Neural progenitor cell (in vitro differentiated cells): ENCODE results near the gene AOX1. TPM values are rescaled to one million over a fixed set of nuclear protein-coding genes. Genes with fewer than 3 reads are reported as not detected.

Source experiments
- DNase-seq: peaks from one replicate; pipeline ENCODE4 v3.0.0-alpha.2; 2016; ENCODE audit warnings: low spot score
- H2AFZ ChIP-seq: fragments of 200-600 bp; sonication (generic); replicated peaks from 2 replicates; pipeline ENCODE4 v1.6.1; 2016; ENCODE audit warnings: antibody characterized with exemption
- H3F3A ChIP-seq: fragments of 200-600 bp; sonication (generic); 2 replicates; pipeline ENCODE4 v1.6.1; 2016; ENCODE audit warnings: antibody characterized with exemption, low read depth
- H3K27ac ChIP-seq: fragments of 200-600 bp; sonication (generic); 2 replicates; pipeline ENCODE4 v1.5.1; 2016; ENCODE audit warnings: mild to moderate bottlenecking
- H3K27me3 ChIP-seq: fragments of 200-600 bp; sonication (generic); 2 replicates; pipeline ENCODE4 v1.6.1; 2016; ENCODE audit warnings: mild to moderate bottlenecking, moderate library complexity
- H3K36me3 ChIP-seq: fragments of 200-600 bp; sonication (generic); 2 replicates; pipeline ENCODE4 v1.5.1; 2016
- H3K4me1 ChIP-seq: fragments of 200-600 bp; sonication (generic); 2 replicates; pipeline ENCODE4 v1.6.1; 2016; ENCODE audit warnings: mixed run types
- H3K4me2 ChIP-seq: fragments of 200-600 bp; sonication (generic); 2 replicates; pipeline ENCODE4 v1.6.1; 2016
- H3K4me3 ChIP-seq: fragments of 200-600 bp; sonication (generic); 2 replicates; pipeline ENCODE4 v1.5.1; 2016
- H3K79me2 ChIP-seq: fragments of 200-600 bp; sonication (generic); 2 replicates; pipeline ENCODE4 v1.6.1; 2016; ENCODE audit warnings: low read depth
- H3K9ac ChIP-seq: fragments of 200-600 bp; sonication (generic); 2 replicates; pipeline ENCODE4 v1.6.1; 2016
- H3K9me3 ChIP-seq: fragments of 200-600 bp; sonication (generic); 2 replicates; pipeline ENCODE4 v1.5.1; 2016; ENCODE audit warnings: low read depth
- H4K20me1 ChIP-seq: fragments of 200-600 bp; sonication (generic); 2 replicates; pipeline ENCODE4 v1.6.1; 2016; ENCODE audit warnings: low read depth
- H3K27ac Mint-ChIP-seq: 3 replicates; pipeline ENCODE4 v1.8.0; 2021; ENCODE audit warnings: mixed read lengths
- H3K27me3 Mint-ChIP-seq: 2 replicates; pipeline ENCODE4 v1.8.0; 2022; ENCODE audit warnings: low read depth, mild to moderate bottlenecking, inconsistent platforms, moderate library complexity, mixed read lengths; ENCODE audit not compliant: insufficient read depth
- H3K36me3 Mint-ChIP-seq: 3 replicates; pipeline ENCODE4 v1.8.0; 2021; ENCODE audit warnings: mixed read lengths
- H3K4me1 Mint-ChIP-seq: 3 replicates; pipeline ENCODE4 v1.8.0; 2021; ENCODE audit warnings: mixed read lengths
- H3K4me3 Mint-ChIP-seq: 3 replicates; pipeline ENCODE4 v1.8.0; 2021; ENCODE audit warnings: mild to moderate bottlenecking, moderate library complexity, mixed read lengths
- H3K9me3 Mint-ChIP-seq: 3 replicates; pipeline ENCODE4 v1.8.0; 2020; ENCODE audit warnings: mixed read lengths
- EZH2 ChIP-seq: fragments of 200-600 bp; sonication (generic); IDR thresholded peaks from 2 replicates; pipeline ENCODE4 v1.6.1; 2017; ENCODE audit warnings: antibody characterized with exemption, mild to moderate bottlenecking, moderate library complexity
- EZH2phosphoT487 ChIP-seq: fragments of 200-600 bp; sonication (generic); IDR thresholded peaks from 2 replicates; pipeline ENCODE4 v1.6.1; 2017; ENCODE audit warnings: antibody characterized with exemption
- total RNA-seq: library from RNA; depleted of rRNA; stranded (reverse); fragments of >200 nt; gene quantifications from 2 replicates; pipeline ENCODE4 v1.2.3, GENCODE V29; 2015; ENCODE audit warnings: low replicate concordance
- TF ChIP-seq, protein P1 (sequence below): fragments of 200-600 bp; sonication (generic); IDR thresholded peaks from 2 replicates; pipeline ENCODE4 v1.5.1; 2017; ENCODE audit warnings: antibody characterized with exemption, mild to moderate bottlenecking

AOX1 gene
- total RNA-seq, 1 donor from 2014 or later, result 6.2 TPM

GRCh38 chr2:200624658-200625057 is 38.8 kb downstream of the AOX1 start:
- H3K4me1 Mint-ChIP-seq, result peaks cover 17% of the 10 kb centered on the region
- Histone ChIP-seq H3K4me2 (no peak overlapping the region), H3K9me3 (no peaks in the 10 kb centered on the region), H3K9ac (no peak overlapping the region), H3K27ac (no peak overlapping the region), H4K20me1 (no peaks in the 10 kb centered on the region), H3K36me3 (no peaks in the 10 kb centered on the region), H3K4me1 (peaks cover 13% of the 10 kb centered on the region), H3K79me2 (no peaks in the 10 kb centered on the region), H3F3A (no peaks in the 10 kb centered on the region), H3K27me3 (no peaks in the 10 kb centered on the region), H3K4me3 (no peak overlapping the region), H2AFZ (no peak overlapping the region)
- no peak for DNase-seq
- no peaks in the 10 kb centered on the region for H3K9me3 Mint-ChIP-seq
- no peak overlapping the region for H3K27ac Mint-ChIP-seq
- H3K36me3 Mint-ChIP-seq, result no peaks in the 10 kb centered on the region
- TF ChIP-seq, protein P1, sequence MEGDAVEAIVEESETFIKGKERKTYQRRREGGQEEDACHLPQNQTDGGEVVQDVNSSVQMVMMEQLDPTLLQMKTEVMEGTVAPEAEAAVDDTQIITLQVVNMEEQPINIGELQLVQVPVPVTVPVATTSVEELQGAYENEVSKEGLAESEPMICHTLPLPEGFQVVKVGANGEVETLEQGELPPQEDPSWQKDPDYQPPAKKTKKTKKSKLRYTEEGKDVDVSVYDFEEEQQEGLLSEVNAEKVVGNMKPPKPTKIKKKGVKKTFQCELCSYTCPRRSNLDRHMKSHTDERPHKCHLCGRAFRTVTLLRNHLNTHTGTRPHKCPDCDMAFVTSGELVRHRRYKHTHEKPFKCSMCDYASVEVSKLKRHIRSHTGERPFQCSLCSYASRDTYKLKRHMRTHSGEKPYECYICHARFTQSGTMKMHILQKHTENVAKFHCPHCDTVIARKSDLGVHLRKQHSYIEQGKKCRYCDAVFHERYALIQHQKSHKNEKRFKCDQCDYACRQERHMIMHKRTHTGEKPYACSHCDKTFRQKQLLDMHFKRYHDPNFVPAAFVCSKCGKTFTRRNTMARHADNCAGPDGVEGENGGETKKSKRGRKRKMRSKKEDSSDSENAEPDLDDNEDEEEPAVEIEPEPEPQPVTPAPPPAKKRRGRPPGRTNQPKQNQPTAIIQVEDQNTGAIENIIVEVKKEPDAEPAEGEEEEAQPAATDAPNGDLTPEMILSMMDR, result no peak
- no peaks in the 10 kb centered on the region for H3K27me3 Mint-ChIP-seq
- H3K4me3 Mint-ChIP-seq, result no peak overlapping the region

DNA sequence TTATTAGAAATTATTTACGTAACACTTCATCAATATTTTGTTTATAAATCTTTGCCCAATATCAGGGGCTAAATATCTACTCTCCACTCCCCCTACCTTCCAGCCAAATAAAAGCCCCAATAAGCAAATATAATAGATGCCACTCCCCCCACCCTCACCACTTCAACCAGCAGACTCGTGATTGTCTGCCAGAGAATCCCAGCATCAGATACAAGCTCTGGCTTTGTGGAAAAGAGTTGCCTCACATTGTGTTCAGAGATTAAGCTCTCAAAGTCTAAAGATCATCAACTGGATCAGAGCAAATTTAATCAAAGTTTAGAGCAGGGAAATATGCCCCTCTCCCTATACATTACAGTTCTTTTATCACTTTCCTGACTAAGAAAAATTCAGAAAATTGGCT is 39.5 kb downstream of the AOX1 start:
- Mint-ChIP-seq H3K36me3 (no peaks in the 10 kb centered on the region), H3K4me1 (peaks cover 17% of the 10 kb centered on the region), H3K4me3 (no peak overlapping the region), H3K27ac (no peak overlapping the region), H3K9me3 (no peaks in the 10 kb centered on the region), H3K27me3 (no peaks in the 10 kb centered on the region)
- Histone ChIP-seq H2AFZ (no peak overlapping the region), H3K27me3 (no peaks in the 10 kb centered on the region), H3K36me3 (no peaks in the 10 kb centered on the region), H3K9ac (no peak overlapping the region), H3K4me2 (no peak overlapping the region), H3K79me2 (no peaks in the 10 kb centered on the region), H3K4me3 (no peak overlapping the region), H3K27ac (no peak overlapping the region), H3F3A (no peaks in the 10 kb centered on the region), H3K4me1 (peaks cover 13% of the 10 kb centered on the region), H4K20me1 (no peaks in the 10 kb centered on the region), H3K9me3 (no peaks in the 10 kb centered on the region)
- TF ChIP-seq, protein P1, result no peak
- no peak for TF ChIP-seq EZH2
- no peak for TF ChIP-seq EZH2phosphoT487
- peak; percentile 51 for DNase-seq

DNA sequence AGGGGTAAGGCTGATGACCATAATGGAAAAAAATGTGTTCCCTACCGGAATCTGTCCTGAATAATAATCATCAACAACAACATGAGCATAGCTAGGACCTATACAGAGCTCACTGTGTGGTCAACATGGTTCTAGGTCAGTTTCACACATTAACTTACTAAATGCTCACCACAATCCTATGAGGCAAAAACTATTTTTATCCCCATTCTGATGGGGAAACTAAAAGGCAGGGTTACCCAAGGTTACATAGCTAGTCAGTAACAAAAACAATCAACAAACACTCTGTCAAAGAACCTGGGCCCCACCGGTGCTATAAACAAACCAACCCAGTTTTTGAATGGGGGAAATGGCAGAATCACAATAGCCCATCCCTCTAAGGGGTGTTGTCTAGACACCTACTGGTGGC is 40.1 kb downstream of the AOX1 start:
- no peaks in the 10 kb centered on the region for H3K9me3 Mint-ChIP-seq
- TF ChIP-seq EZH2phosphoT487, result no peak
- no peak for TF ChIP-seq EZH2
- TF ChIP-seq, protein P1, result no peak
- H3K4me3 Mint-ChIP-seq, result no peak overlapping the region
- no peaks in the 10 kb centered on the region for H3K36me3 ChIP-seq
- H3K27ac Mint-ChIP-seq, result no peak overlapping the region
- H3K27ac ChIP-seq, result no peak overlapping the region
- H2AFZ ChIP-seq, result no peak overlapping the region
- H3K9me3 ChIP-seq, result no peaks in the 10 kb centered on the region
- H3K4me3 ChIP-seq, result no peak overlapping the region
- peaks cover 19% of the 10 kb centered on the region for H3K4me1 Mint-ChIP-seq
- no peak overlapping the region for H3K4me2 ChIP-seq
- peaks cover 14% of the 10 kb centered on the region for H3K4me1 ChIP-seq
- H3K27me3 Mint-ChIP-seq, result peaks cover 2% of the 10 kb centered on the region
- no peak overlapping the region for H3K9ac ChIP-seq
- no peaks in the 10 kb centered on the region for H4K20me1 ChIP-seq
- H3K79me2 ChIP-seq, result no peaks in the 10 kb centered on the region
- DNase-seq, result no peak
- H3K36me3 Mint-ChIP-seq, result no peaks in the 10 kb centered on the region
- no peaks in the 10 kb centered on the region for H3F3A ChIP-seq
- no peaks in the 10 kb centered on the region for H3K27me3 ChIP-seq
